Panc1 (cell line): Measurements from ENCODE around the gene NTRK2. TPM values are rescaled to one million over a fixed set of nuclear protein-coding genes. Genes with fewer than 3 reads are reported as not detected.

Source experiments
- ATAC-seq: fragments of 200-7000 bp; cut with Tn5 transposase; 2 replicates; pipeline ENCODE4 v1.9.1; 2020; ENCODE audit warnings: mild to moderate bottlenecking, moderate library complexity
- Bru-seq: library from RNA; stranded (reverse); fragments of 400-500 nt; gene quantifications from one replicate; lab custom pipeline; 2021; lab: Mats Ljungman, UMichigan
- BruChase-seq, 2 experiments: library from RNA; stranded (reverse); fragments of 400-500 nt; gene quantifications; one replicate each; lab custom pipeline; 2021; lab: Mats Ljungman, UMichigan
- BruUV-seq: library from RNA; stranded (reverse); fragments of 400-500 nt; replicated peaks from 2 replicates; lab custom pipeline; 2021; lab: Mats Ljungman, UMichigan
- CTCF ChIA-PET: fragments of 300-600 bp; sonication (Branson Sonifier 250); formaldehyde crosslinking; loops from one replicate; lab custom pipeline; 2022; ENCODE audit warnings: antibody characterized with exemption; lab: Charles Lee
- POLR2A ChIA-PET: fragments of 300-600 bp; sonication (Branson Sonifier 250); formaldehyde crosslinking; loops from one replicate; lab custom pipeline; 2022; ENCODE audit warnings: antibody characterized with exemption; lab: Charles Lee
- DNase-seq: peaks from one replicate; pipeline ENCODE4 v3.0.0-alpha.2; 2010; ENCODE audit warnings: low read depth, low spot score
- H3K27ac ChIP-seq: 2 replicates; pipeline ENCODE4 v1.5.1; 2011; ENCODE audit warnings: mild to moderate bottlenecking, low read length, inconsistent platforms
- H3K27me3 ChIP-seq: fragments of 200-500 bp; sonication (Bioruptor generic); 2 replicates; pipeline ENCODE4 v1.6.0; 2014; ENCODE audit warnings: low read length, inconsistent platforms; ENCODE audit not compliant: control insufficient read depth, insufficient read depth
- H3K36me3 ChIP-seq: fragments of 200-500 bp; sonication (Bioruptor generic); 2 replicates; pipeline ENCODE4 v1.5.1; 2014; ENCODE audit warnings: inconsistent platforms, mild to moderate bottlenecking, low read length, moderate library complexity; ENCODE audit not compliant: control insufficient read depth, insufficient read depth
- H3K4me1 ChIP-seq: 2 replicates; pipeline ENCODE4 v1.5.1; 2011; ENCODE audit warnings: inconsistent platforms, mild to moderate bottlenecking, low read length, moderate library complexity; ENCODE audit not compliant: control insufficient read depth, insufficient read depth
- H3K4me3 ChIP-seq, 2 experiments: 2 replicates each; pipeline ENCODE4 v1.5.1; 2011 to 2012; ENCODE audit warnings: low read depth in 2 of 2, low read length in 2 of 2, mild to moderate bottlenecking in 2 of 2, inconsistent platforms in 1 of 2, moderate library complexity in 1 of 2
- H3K9me3 ChIP-seq: fragments of 200-500 bp; sonication (Bioruptor generic); 2 replicates; pipeline ENCODE4 v1.5.1; 2014; ENCODE audit warnings: low read depth, mild to moderate bottlenecking, inconsistent platforms, low read length, moderate library complexity; ENCODE audit not compliant: control insufficient read depth, insufficient read depth
- POLR2AphosphoS5 ChIP-seq: IDR thresholded peaks from 2 replicates; pipeline ENCODE4 v1.6.1; 2012; ENCODE audit warnings: mild to moderate bottlenecking, low read depth, low read length, moderate library complexity
- SIN3A ChIP-seq: IDR thresholded peaks from 2 replicates; pipeline ENCODE4 v1.6.1; 2012; ENCODE audit warnings: low read depth, mild to moderate bottlenecking, low read length, moderate library complexity, borderline replicate concordance; ENCODE audit not compliant: insufficient read depth
- TCF7L2 ChIP-seq: IDR thresholded peaks from 2 replicates; pipeline ENCODE4 v1.6.1; 2011; ENCODE audit warnings: mild to moderate bottlenecking, low read depth, low read length, inconsistent platforms
- in situ Hi-C: cut with HindIII; loops from 2 replicates; pipeline ENCODE4 v1.10.0; 2016; ENCODE audit warnings: low sequenced_read_pairs, low pct_unique_long_range_greater_than_20kb
- intact Hi-C: fragments of 100-400 bp; cut with micrococcal nuclease; formaldehyde crosslinking; loops from one replicate; pipeline ENCODE4 v1.10.0; 2022; ENCODE audit not compliant: unreplicated experiment
- long read RNA-seq: library from polyadenylated mRNA; unstranded; transcript quantifications from one replicate; pipeline ENCODE4 v2.0.0, GENCODE V29; 2021; ENCODE audit not compliant: unreplicated experiment
- polyA plus RNA-seq: library from polyadenylated mRNA; unstranded; fragments of >200 nt; gene quantifications from one replicate; pipeline ENCODE4 v1.2.1, GENCODE V29; 2012; ENCODE audit warnings: missing spikeins; ENCODE audit not compliant: insufficient read length
- total RNA-seq: library from RNA; stranded (reverse); gene quantifications from one replicate; pipeline ENCODE4 v1.2.1, GENCODE V29; 2021; ENCODE audit not compliant: unreplicated experiment
- TF ChIP-seq, protein P1 (sequence below), 2 experiments: IDR thresholded peaks; 2 replicates each; pipeline ENCODE4 v1.6.1; 2011 to 2012; ENCODE audit warnings: low read depth in 2 of 2, control low read depth in 1 of 2, low read length in 1 of 2, mild to moderate bottlenecking in 1 of 2, moderate library complexity in 1 of 2; ENCODE audit not compliant: insufficient read depth in 1 of 2
- TF ChIP-seq, protein P2 (sequence below): fragments of 450-650 bp; IDR thresholded peaks from 2 replicates; pipeline ENCODE4 v1.5.1; 2017; ENCODE audit warnings: mild to moderate bottlenecking

NTRK2 gene
- total RNA-seq, result 0.23 TPM
- polyA plus RNA-seq, result 0.25 TPM
- Bru-seq, nascent RNA, result percentile 12 among the genes with signal in this experiment
- percentile 8 among the genes with signal in this experiment for BruChase-seq, experiment 1, labeled RNA remaining after a 2-hour chase
- percentile 10 among the genes with signal in this experiment for BruChase-seq, experiment 2, labeled RNA remaining after a 6-hour chase
- long read RNA-seq, result 0 reads

GRCh38 chr9:84669288-84670137, at the start of gene NTRK2:
Gene NTRK2, plus strand, starts transcription at chr9:84669729. Its CDS starts 1,020 bp downstream, at chr9:84670749.
- Histone ChIP-seq H3K4me3 (peak within 1 kb of the TSS; percentile 40 to 57), H3K4me1 (no peaks in the 10 kb centered on the region), H3K27me3 (no peaks in the 10 kb centered on the region), H3K9me3 (no peaks in the 10 kb centered on the region), H3K27ac (no peak within 1 kb of the TSS), H3K36me3 (no peaks in the 10 kb centered on the region)
- DNase-seq, result no peak
- no peak for ATAC-seq
- intact Hi-C loops (no loop called here), in situ Hi-C loops (no loop called here)
- CTCF ChIA-PET, result no interaction called here
- BruUV-seq, result no TSS peak
- TF ChIP-seq SIN3A (no peak), TCF7L2 (no peak), POLR2AphosphoS5 (no peak)
- TF ChIP-seq, protein P1, sequence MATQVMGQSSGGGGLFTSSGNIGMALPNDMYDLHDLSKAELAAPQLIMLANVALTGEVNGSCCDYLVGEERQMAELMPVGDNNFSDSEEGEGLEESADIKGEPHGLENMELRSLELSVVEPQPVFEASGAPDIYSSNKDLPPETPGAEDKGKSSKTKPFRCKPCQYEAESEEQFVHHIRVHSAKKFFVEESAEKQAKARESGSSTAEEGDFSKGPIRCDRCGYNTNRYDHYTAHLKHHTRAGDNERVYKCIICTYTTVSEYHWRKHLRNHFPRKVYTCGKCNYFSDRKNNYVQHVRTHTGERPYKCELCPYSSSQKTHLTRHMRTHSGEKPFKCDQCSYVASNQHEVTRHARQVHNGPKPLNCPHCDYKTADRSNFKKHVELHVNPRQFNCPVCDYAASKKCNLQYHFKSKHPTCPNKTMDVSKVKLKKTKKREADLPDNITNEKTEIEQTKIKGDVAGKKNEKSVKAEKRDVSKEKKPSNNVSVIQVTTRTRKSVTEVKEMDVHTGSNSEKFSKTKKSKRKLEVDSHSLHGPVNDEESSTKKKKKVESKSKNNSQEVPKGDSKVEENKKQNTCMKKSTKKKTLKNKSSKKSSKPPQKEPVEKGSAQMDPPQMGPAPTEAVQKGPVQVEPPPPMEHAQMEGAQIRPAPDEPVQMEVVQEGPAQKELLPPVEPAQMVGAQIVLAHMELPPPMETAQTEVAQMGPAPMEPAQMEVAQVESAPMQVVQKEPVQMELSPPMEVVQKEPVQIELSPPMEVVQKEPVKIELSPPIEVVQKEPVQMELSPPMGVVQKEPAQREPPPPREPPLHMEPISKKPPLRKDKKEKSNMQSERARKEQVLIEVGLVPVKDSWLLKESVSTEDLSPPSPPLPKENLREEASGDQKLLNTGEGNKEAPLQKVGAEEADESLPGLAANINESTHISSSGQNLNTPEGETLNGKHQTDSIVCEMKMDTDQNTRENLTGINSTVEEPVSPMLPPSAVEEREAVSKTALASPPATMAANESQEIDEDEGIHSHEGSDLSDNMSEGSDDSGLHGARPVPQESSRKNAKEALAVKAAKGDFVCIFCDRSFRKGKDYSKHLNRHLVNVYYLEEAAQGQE (IDR thresholded peaks at IDR 0.05; ENCODE audit: insufficient read depth in 1 of 2, low read depth in 2 of 2, low read length in 1 of 2), result no peak
- TF ChIP-seq, protein P2, sequence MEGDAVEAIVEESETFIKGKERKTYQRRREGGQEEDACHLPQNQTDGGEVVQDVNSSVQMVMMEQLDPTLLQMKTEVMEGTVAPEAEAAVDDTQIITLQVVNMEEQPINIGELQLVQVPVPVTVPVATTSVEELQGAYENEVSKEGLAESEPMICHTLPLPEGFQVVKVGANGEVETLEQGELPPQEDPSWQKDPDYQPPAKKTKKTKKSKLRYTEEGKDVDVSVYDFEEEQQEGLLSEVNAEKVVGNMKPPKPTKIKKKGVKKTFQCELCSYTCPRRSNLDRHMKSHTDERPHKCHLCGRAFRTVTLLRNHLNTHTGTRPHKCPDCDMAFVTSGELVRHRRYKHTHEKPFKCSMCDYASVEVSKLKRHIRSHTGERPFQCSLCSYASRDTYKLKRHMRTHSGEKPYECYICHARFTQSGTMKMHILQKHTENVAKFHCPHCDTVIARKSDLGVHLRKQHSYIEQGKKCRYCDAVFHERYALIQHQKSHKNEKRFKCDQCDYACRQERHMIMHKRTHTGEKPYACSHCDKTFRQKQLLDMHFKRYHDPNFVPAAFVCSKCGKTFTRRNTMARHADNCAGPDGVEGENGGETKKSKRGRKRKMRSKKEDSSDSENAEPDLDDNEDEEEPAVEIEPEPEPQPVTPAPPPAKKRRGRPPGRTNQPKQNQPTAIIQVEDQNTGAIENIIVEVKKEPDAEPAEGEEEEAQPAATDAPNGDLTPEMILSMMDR, result no peak
- POLR2A ChIA-PET, result no interaction called here

GRCh38 chr9:84620338-84620737, 49.2 kb upstream of the NTRK2 start:
- intact Hi-C loops, result no loop called here
- ChIA-PET POLR2A (no interaction called here), CTCF (no interaction called here)
- DNase-seq (no peak), ATAC-seq (no peak)
- BruUV-seq, result no TSS peak
- Histone ChIP-seq H3K27ac (no peak overlapping the region), H3K27me3 (no peaks in the 10 kb centered on the region), H3K4me3 (no peak overlapping the region), H3K4me1 (no peaks in the 10 kb centered on the region), H3K36me3 (no peaks in the 10 kb centered on the region), H3K9me3 (no peaks in the 10 kb centered on the region)
- in situ Hi-C loops, result no loop called here
- TF ChIP-seq TCF7L2, result no peak
- no peak for TF ChIP-seq SIN3A
- TF ChIP-seq POLR2AphosphoS5, result no peak
- TF ChIP-seq, protein P1 (IDR thresholded peaks at IDR 0.05; ENCODE audit: insufficient read depth in 1 of 2, low read depth in 2 of 2, low read length in 1 of 2), result no peak
- TF ChIP-seq, protein P2, result no peak
